HepG2 (cell line): ENCODE data around the gene ADPRM. TPM values are rescaled to one million over a fixed set of nuclear protein-coding genes. Genes with fewer than 3 reads are reported as not detected.

ENCODE experiments used
- ATAC-seq: fragments of 200-7000 bp; cut with Tn5 transposase; 3 replicates; pipeline ENCODE4 v1.9.1; 2020; ENCODE audit warnings: mild to moderate bottlenecking, moderate library complexity
- BruUV-seq: library from RNA; stranded (reverse); fragments of 400-500 nt; replicated peaks from 2 replicates; lab custom pipeline; 2021; lab: Mats Ljungman, UMichigan
- CTCF ChIA-PET: fragments of 300-600 bp; formaldehyde crosslinking; extraction: SDS; loops from one replicate; lab custom pipeline; 2021; ENCODE audit warnings: low total read pairs, inconsistent platforms, low intra/inter-chr PET ratio; lab: Yijun Ruan, JAX
- POLR2A ChIA-PET: fragments of 350-600 bp; sonication (Branson Sonifier 250); formaldehyde crosslinking; loops from one replicate; lab custom pipeline; 2020; ENCODE audit warnings: antibody characterized with exemption, inconsistent platforms; lab: Yijun Ruan, JAX
- DNase-seq: peaks from one replicate; pipeline ENCODE4 v3.0.0-alpha.2; 2015; ENCODE audit warnings: low spot score
- FAIRE-seq: peaks from 3 replicates; lab custom pipeline; 2011; peaks lifted over from hg19 to GRCh38; lab: Jason Lieb, UNC
- H2AFZ ChIP-seq: one replicate; pipeline ENCODE4 v1.6.1; 2011; ENCODE audit warnings: low read length, inconsistent platforms
- H3K27ac ChIP-seq: fragments of 300-600 bp; 3 replicates; pipeline ENCODE4 v1.8.0; 2011; ENCODE audit warnings: mixed run types, mild to moderate bottlenecking, mixed read lengths, low read length, inconsistent platforms; ENCODE audit not compliant: insufficient read depth; ENCODE audit errors: extremely low read length
- H3K27me3 ChIP-seq, 2 experiments: fragments of 200-600 bp in 1 of 2; 2 replicates in 1 of 2; 3 replicates in 1 of 2; pipeline versions ENCODE4 v1.6.0 to v1.8.0; 2011; ENCODE audit warnings: low read length in 2 of 2, mild to moderate bottlenecking in 2 of 2, moderate library complexity in 2 of 2, inconsistent platforms in 1 of 2; ENCODE audit not compliant: insufficient read depth in 2 of 2, control insufficient read depth in 1 of 2
- H3K36me3 ChIP-seq, 2 experiments: fragments of 200-600 bp in 1 of 2; replicated peaks in 1 of 2; 2 replicates in 1 of 2; 3 replicates in 1 of 2; pipeline versions ENCODE4 v1.5.1 to v1.8.0; 2011; ENCODE audit warnings: low read length in 2 of 2, inconsistent platforms in 1 of 2; ENCODE audit not compliant: insufficient read depth in 2 of 2, control insufficient read depth in 1 of 2
- H3K4me1 ChIP-seq: 2 replicates; pipeline ENCODE4 v1.5.1; 2012; ENCODE audit warnings: low read length, inconsistent platforms; ENCODE audit not compliant: insufficient read depth
- H3K4me2 ChIP-seq: 2 replicates; pipeline ENCODE4 v1.6.0; 2011; ENCODE audit warnings: low read depth, low read length, inconsistent platforms
- H3K4me3 ChIP-seq, 3 experiments: fragments of 200-600 bp in 1 of 3; sonication (generic), shearing (Covaris generic) in 1 of 3; replicated peaks in 1 of 3; 2 replicates each; pipeline ENCODE4 v1.5.1; 2011 to 2016; ENCODE audit warnings: low read length in 3 of 3, inconsistent platforms in 2 of 3, low read depth in 2 of 3, mild to moderate bottlenecking in 2 of 3, control low read depth in 1 of 3, mixed read lengths in 1 of 3; ENCODE audit not compliant: insufficient read depth in 1 of 3
- H3K79me2 ChIP-seq: one replicate; pipeline ENCODE4 v1.6.1; 2011; ENCODE audit warnings: low read length, inconsistent platforms; ENCODE audit not compliant: insufficient read depth
- H3K9ac ChIP-seq: 2 replicates; pipeline ENCODE4 v1.6.0; 2011; ENCODE audit warnings: mild to moderate bottlenecking, low read depth, low read length, inconsistent platforms; ENCODE audit not compliant: insufficient read depth
- H3K9me3 ChIP-seq: 2 replicates; pipeline ENCODE4 v1.5.1; 2012; ENCODE audit warnings: mild to moderate bottlenecking, low read length
- H4K20me1 ChIP-seq: 2 replicates; pipeline ENCODE4 v1.6.0; 2011; ENCODE audit warnings: inconsistent platforms, mild to moderate bottlenecking, low read length, moderate library complexity; ENCODE audit not compliant: insufficient read depth
- MAFF ChIP-seq: IDR thresholded peaks from 2 replicates; pipeline ENCODE4 v1.6.1; 2011; ENCODE audit warnings: low read depth, low read length, improper control_type of control experiment
- MAFK ChIP-seq, 2 experiments: IDR thresholded peaks in 1 of 2; conservative IDR thresholded peaks in 1 of 2; 2 replicates each; pipeline ENCODE4 v1.6.1; 2011; ENCODE audit warnings: improper control_type of control experiment in 2 of 2, low read length in 2 of 2
- WGBS: methylation state at CpG from one replicate; pipeline ENCODE4 v1.1.6; 2017; ENCODE audit warnings: low lambda C conversion rate; 5-methylcytosine and 5-hydroxymethylcytosine counted together
- in situ Hi-C: cut with HindIII; loops from 2 replicates; pipeline ENCODE4 v1.10.0; 2017; ENCODE audit warnings: low pct_unique_long_range_greater_than_20kb; ENCODE audit not compliant: extremely low pct_ligation_motif_present
- intact Hi-C: fragments of 100-400 bp; cut with micrococcal nuclease; formaldehyde crosslinking; loops from one replicate; pipeline ENCODE4 v1.10.0; 2022; ENCODE audit not compliant: unreplicated experiment
- polyA plus RNA-seq, 8 experiments: library from polyadenylated mRNA; depleted of rRNA in 3 of 8; stranded (reverse) in 7 of 8; unstranded in 1 of 8; fragments of >200 nt; fragmentation: Illumina TruSeq in 4 of 8; extraction: Trizol in 4 of 8; gene quantifications; 2 replicates each; pipeline versions ENCODE4 v1.2.1 to v1.2.3, GENCODE V29; 2011 to 2016; ENCODE audit warnings: low read depth in 4 of 8, missing spikeins in 1 of 8, mixed read lengths in 1 of 8; ENCODE audit not compliant: insufficient read depth in 1 of 8
- total RNA-seq, 5 experiments: library from RNA; depleted of rRNA; stranded (reverse); fragments of >200 nt; fragmentation: Illumina TruSeq; extraction: Trizol; gene quantifications; 2 replicates each; pipeline ENCODE4 v1.2.3, GENCODE V29; 2016; ENCODE audit warnings: low read depth in 1 of 5
- TF ChIP-seq, protein P1 (sequence below): sonication (generic); formaldehyde crosslinking; IDR thresholded peaks from 2 replicates; pipeline ENCODE4 v1.4.0; 2020; ENCODE audit warnings: mild to moderate bottlenecking, missing genetic modification reagents, borderline replicate concordance
- TF ChIP-seq, protein P2 (sequence below): sonication (generic); formaldehyde crosslinking; IDR thresholded peaks from 2 replicates; pipeline ENCODE4 v1.8.1; 2023; ENCODE audit warnings: missing genetic modification reagents, inconsistent platforms, borderline replicate concordance

Gene ADPRM
- total and polyA plus RNA-seq, 2 of the 13 experiments (the other 11 are each of a cell fraction or from before 2014, with no cell fraction given): 5.6 to 10.8 TPM

DNA sequence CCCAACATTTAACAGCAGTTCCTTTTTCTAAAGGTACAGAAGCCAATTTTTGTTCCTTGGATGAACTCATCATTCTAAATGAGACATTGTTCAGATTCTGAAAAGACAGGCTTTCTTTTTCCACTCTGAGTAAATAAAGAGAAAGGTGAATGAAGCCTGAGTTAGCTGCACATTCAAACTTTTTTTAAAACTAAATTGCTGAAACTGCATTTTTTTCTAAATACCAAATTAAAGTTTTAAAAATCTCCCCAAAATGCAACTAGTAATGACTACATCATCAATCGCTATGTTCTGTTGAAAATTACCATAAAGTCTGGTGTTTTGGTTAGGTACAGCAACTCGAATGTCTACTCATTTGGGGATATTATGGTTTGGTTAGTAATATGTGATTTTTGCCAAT is 9.9 kb upstream of the ADPRM start:
- WGBS: 94% methylated on average over 2 of the region's 2 CpGs
- Histone ChIP-seq H4K20me1 (no peaks in the 10 kb centered on the region), H3K36me3 (peaks cover 12 to 75% of the 10 kb centered on the region in 2 experiments; a peak in 4 of 5 replicates), H3K79me2 (peaks cover 29% of the 10 kb centered on the region), H3K27me3 (no peaks in the 10 kb centered on the region), H3K27ac (no peak overlapping the region), H3K4me1 (no peaks in the 10 kb centered on the region), H3K9ac (no peak overlapping the region), H2AFZ (no peak overlapping the region), H3K4me2 (no peak overlapping the region), H3K4me3 (no peak overlapping the region), H3K9me3 (no peaks in the 10 kb centered on the region)
- ATAC-seq: no peak
- ChIA-PET POLR2A (no interaction called here), CTCF (no interaction called here)
- TF ChIP-seq MAFK (conservative IDR thresholded peaks at IDR 0.05 in 1 of 2, IDR thresholded peaks at IDR 0.05 in 1 of 2; ENCODE audit: low read length in 2 of 2) (peak; percentile 86 to 93), MAFF (peak; percentile 85)
- TF ChIP-seq, protein P1, sequence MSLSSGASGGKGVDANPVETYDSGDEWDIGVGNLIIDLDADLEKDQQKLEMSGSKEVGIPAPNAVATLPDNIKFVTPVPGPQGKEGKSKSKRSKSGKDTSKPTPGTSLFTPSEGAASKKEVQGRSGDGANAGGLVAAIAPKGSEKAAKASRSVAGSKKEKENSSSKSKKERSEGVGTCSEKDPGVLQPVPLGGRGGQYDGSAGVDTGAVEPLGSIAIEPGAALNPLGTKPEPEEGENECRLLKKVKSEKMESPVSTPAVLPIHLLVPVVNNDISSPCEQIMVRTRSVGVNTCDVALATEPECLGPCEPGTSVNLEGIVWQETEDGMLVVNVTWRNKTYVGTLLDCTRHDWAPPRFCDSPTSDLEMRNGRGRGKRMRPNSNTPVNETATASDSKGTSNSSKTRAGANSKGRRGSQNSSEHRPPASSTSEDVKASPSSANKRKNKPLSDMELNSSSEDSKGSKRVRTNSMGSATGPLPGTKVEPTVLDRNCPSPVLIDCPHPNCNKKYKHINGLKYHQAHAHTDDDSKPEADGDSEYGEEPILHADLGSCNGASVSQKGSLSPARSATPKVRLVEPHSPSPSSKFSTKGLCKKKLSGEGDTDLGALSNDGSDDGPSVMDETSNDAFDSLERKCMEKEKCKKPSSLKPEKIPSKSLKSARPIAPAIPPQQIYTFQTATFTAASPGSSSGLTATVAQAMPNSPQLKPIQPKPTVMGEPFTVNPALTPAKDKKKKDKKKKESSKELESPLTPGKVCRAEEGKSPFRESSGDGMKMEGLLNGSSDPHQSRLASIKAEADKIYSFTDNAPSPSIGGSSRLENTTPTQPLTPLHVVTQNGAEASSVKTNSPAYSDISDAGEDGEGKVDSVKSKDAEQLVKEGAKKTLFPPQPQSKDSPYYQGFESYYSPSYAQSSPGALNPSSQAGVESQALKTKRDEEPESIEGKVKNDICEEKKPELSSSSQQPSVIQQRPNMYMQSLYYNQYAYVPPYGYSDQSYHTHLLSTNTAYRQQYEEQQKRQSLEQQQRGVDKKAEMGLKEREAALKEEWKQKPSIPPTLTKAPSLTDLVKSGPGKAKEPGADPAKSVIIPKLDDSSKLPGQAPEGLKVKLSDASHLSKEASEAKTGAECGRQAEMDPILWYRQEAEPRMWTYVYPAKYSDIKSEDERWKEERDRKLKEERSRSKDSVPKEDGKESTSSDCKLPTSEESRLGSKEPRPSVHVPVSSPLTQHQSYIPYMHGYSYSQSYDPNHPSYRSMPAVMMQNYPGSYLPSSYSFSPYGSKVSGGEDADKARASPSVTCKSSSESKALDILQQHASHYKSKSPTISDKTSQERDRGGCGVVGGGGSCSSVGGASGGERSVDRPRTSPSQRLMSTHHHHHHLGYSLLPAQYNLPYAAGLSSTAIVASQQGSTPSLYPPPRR (CRISPR knock-in tag): no peak
- TF ChIP-seq, protein P2, sequence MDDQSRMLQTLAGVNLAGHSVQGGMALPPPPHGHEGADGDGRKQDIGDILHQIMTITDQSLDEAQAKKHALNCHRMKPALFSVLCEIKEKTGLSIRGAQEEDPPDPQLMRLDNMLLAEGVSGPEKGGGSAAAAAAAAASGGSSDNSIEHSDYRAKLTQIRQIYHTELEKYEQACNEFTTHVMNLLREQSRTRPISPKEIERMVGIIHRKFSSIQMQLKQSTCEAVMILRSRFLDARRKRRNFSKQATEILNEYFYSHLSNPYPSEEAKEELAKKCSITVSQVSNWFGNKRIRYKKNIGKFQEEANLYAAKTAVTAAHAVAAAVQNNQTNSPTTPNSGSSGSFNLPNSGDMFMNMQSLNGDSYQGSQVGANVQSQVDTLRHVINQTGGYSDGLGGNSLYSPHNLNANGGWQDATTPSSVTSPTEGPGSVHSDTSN (CRISPR knock-in tag): no peak
- intact Hi-C loops: no loop called here
- in situ Hi-C loops: no loop called here
- FAIRE-seq: no peak
- no TSS peak for BruUV-seq
- no peak for DNase-seq
